K562 (cell line): ENCODE data around the gene IL1R1. TPM values are rescaled to one million over a fixed set of nuclear protein-coding genes. Genes with fewer than 3 reads are reported as not detected.

ENCODE experiments used
- ATAC-seq: fragments of 200-7000 bp; cut with Tn5 transposase; 3 replicates; pipeline ENCODE4 v1.9.1; 2020; ENCODE audit warnings: moderate library complexity
- BruUV-seq: library from RNA; stranded (reverse); fragments of 400-500 nt; replicated peaks from 2 replicates; lab custom pipeline; 2021; lab: Mats Ljungman, UMichigan
- CTCF ChIA-PET: fragments of 300-600 bp; formaldehyde crosslinking; extraction: SDS; loops from one replicate; lab custom pipeline; 2021; ENCODE audit warnings: low intra/inter-chr PET ratio; lab: Yijun Ruan, JAX
- POLR2A ChIA-PET: fragments of 300-600, 350-650 bp; sonication (Branson Sonifier 250); formaldehyde crosslinking; extraction: SDS; loops from one replicate; lab custom pipeline; 2021; ENCODE audit warnings: antibody characterized with exemption, inconsistent platforms; lab: Yijun Ruan, JAX
- DNase-seq, 4 experiments: peaks; one replicate each; pipeline versions ENCODE4 v3.0.0 to v3.0.0-alpha.2; 2011 to 2018; ENCODE audit warnings: low spot score in 3 of 4, mixed read lengths in 3 of 4; ENCODE audit errors: extremely low read depth in 1 of 4
- FAIRE-seq: peaks from 2 replicates; lab custom pipeline; 2011; peaks lifted over from hg19 to GRCh38; lab: Jason Lieb, UNC
- H2AFZ ChIP-seq: 2 replicates; pipeline ENCODE4 v1.6.0; 2011; ENCODE audit warnings: low read depth, low read length, control low read depth, inconsistent platforms
- H3K27ac ChIP-seq: fragments of 200-600 bp; 3 replicates; pipeline ENCODE4 v1.8.0; 2011; ENCODE audit warnings: low read depth, mild to moderate bottlenecking, control low read depth, inconsistent platforms, low read length, moderate library complexity, mixed read lengths; ENCODE audit errors: extremely low read depth
- H3K27me3 ChIP-seq, 2 experiments: fragments of 300-600 bp in 1 of 2; 2 replicates in 1 of 2; 3 replicates in 1 of 2; pipeline versions ENCODE4 v1.6.0 to v1.8.0; 2011; ENCODE audit warnings: inconsistent platforms in 2 of 2, low read length in 2 of 2, mild to moderate bottlenecking in 1 of 2, mixed read lengths in 1 of 2, moderate library complexity in 1 of 2; ENCODE audit not compliant: control insufficient read depth in 2 of 2, insufficient read depth in 2 of 2
- H3K36me3 ChIP-seq: fragments of 300-600 bp; 3 replicates; pipeline ENCODE4 v1.8.0; 2011; ENCODE audit warnings: mild to moderate bottlenecking, low read length, inconsistent platforms; ENCODE audit not compliant: control insufficient read depth, insufficient read depth
- H3K4me1 ChIP-seq, 2 experiments: fragments of 200-600 bp in 1 of 2; replicated peaks in 1 of 2; 2 replicates in 1 of 2; 3 replicates in 1 of 2; pipeline versions ENCODE4 v1.5.1 to v1.8.0; 2011; ENCODE audit warnings: inconsistent platforms in 2 of 2, low read length in 2 of 2, mild to moderate bottlenecking in 1 of 2, mixed read lengths in 1 of 2, moderate library complexity in 1 of 2; ENCODE audit not compliant: control insufficient read depth in 2 of 2, insufficient read depth in 2 of 2
- H3K4me2 ChIP-seq: 2 replicates; pipeline ENCODE4 v1.6.1; 2011; ENCODE audit warnings: low read length, control low read depth, inconsistent platforms, mixed read lengths; ENCODE audit not compliant: insufficient read depth
- H3K4me3 ChIP-seq: fragments of 200-600 bp; sonication (generic), shearing (Covaris generic); 2 replicates; pipeline ENCODE4 v1.5.1; 2016; ENCODE audit warnings: control low read depth, inconsistent platforms
- H3K79me2 ChIP-seq: fragments of 200-600 bp; 3 replicates; pipeline ENCODE4 v1.8.0; 2011; ENCODE audit warnings: low read length, inconsistent platforms; ENCODE audit not compliant: control insufficient read depth, insufficient read depth
- H3K9ac ChIP-seq, 2 experiments: 2 replicates each; pipeline versions ENCODE4 v1.6.0 to v1.6.1; 2011; ENCODE audit warnings: low read depth in 2 of 2, low read length in 2 of 2, control low read depth in 1 of 2, inconsistent platforms in 1 of 2, mild to moderate bottlenecking in 1 of 2, mixed read lengths in 1 of 2; ENCODE audit not compliant: insufficient read depth in 1 of 2
- H3K9me1 ChIP-seq: one replicate; pipeline ENCODE4 v1.6.0; 2011; ENCODE audit warnings: inconsistent platforms, mild to moderate bottlenecking, low read length, moderate library complexity; ENCODE audit not compliant: control insufficient read depth, insufficient read depth
- H3K9me3 ChIP-seq: replicated peaks from 2 replicates; pipeline ENCODE4 v1.5.1; 2011; ENCODE audit warnings: low read depth, low read length, inconsistent platforms; ENCODE audit not compliant: control insufficient read depth, insufficient read depth
- H4K20me1 ChIP-seq: replicated peaks from 2 replicates; pipeline ENCODE4 v1.6.1; 2011; ENCODE audit warnings: low read length, inconsistent platforms, mixed read lengths; ENCODE audit not compliant: control insufficient read depth, insufficient read depth
- ATF1 ChIP-seq, 2 experiments: fragments of 450-650 bp in 1 of 2; IDR thresholded peaks; 2 replicates each; pipeline ENCODE4 v1.6.1; 2016; ENCODE audit warnings: missing compliant biosample characterization in 1 of 2, missing genetic modification characterization in 1 of 2
- ELF1 ChIP-seq: fragments of 200-800 bp; sonication (Bioruptor generic); IDR thresholded peaks from 2 replicates; pipeline ENCODE4 v1.6.1; 2016; ENCODE audit warnings: missing genetic modification characterization, missing compliant biosample characterization
- FOXA3 ChIP-seq, 2 experiments: fragments of 450-650 bp in 1 of 2; sonication (generic) in 1 of 2; formaldehyde crosslinking; IDR thresholded peaks in 1 of 2; conservative IDR thresholded peaks in 1 of 2; 2 replicates each; pipeline versions ENCODE4 v1.4.0 to v1.8.0; 2020 to 2022; ENCODE audit warnings: mild to moderate bottlenecking in 2 of 2, missing genetic modification reagents in 1 of 2
- HEY1 ChIP-seq: fragments of 250-450 bp; sonication (Bioruptor Pico); IDR thresholded peaks from 2 replicates; pipeline ENCODE4 v1.5.0; 2020; ENCODE audit warnings: mild to moderate bottlenecking, moderate library complexity, borderline replicate concordance
- MEF2A ChIP-seq: IDR thresholded peaks from 2 replicates; pipeline ENCODE4 v1.6.1; 2011; ENCODE audit warnings: low read depth, mild to moderate bottlenecking, low read length, moderate library complexity; ENCODE audit not compliant: control insufficient read depth
- NFE2L1 ChIP-seq: fragments of 450-650 bp; IDR thresholded peaks from 2 replicates; pipeline ENCODE4 v1.6.1; 2016; ENCODE audit warnings: missing genetic modification characterization, low read depth, mild to moderate bottlenecking, missing compliant biosample characterization, moderate library complexity, borderline replicate concordance
- OTX1 ChIP-seq: fragments of 450-650 bp; formaldehyde crosslinking; IDR thresholded peaks from 2 replicates; pipeline ENCODE4 v1.4.0; 2022; ENCODE audit warnings: mild to moderate bottlenecking
- RBBP5 ChIP-seq: fragments of 200-600 bp; sonication (generic); IDR thresholded peaks from 2 replicates; pipeline ENCODE4 v1.6.1; 2012; ENCODE audit warnings: borderline replicate concordance, mild to moderate bottlenecking, low read length, control low read depth, inconsistent platforms; ENCODE audit not compliant: insufficient read depth, poor library complexity, severe bottlenecking
- STAT5B ChIP-seq: fragments of 250-450 bp; sonication (Bioruptor Pico); IDR thresholded peaks from 2 replicates; pipeline ENCODE4 v1.8.0; 2021; ENCODE audit warnings: mild to moderate bottlenecking, inconsistent platforms
- ZNF263 ChIP-seq: sonication (generic); formaldehyde crosslinking; IDR thresholded peaks from 2 replicates; pipeline ENCODE4 v1.8.0; 2022; ENCODE audit warnings: mild to moderate bottlenecking, missing genetic modification reagents, borderline replicate concordance
- WGBS: fragments of 100-300 bp; shearing (Covaris generic); methylation state at CpG from one replicate; pipeline ENCODE4 v1.1.6; 2016; ENCODE audit warnings: low coverage, mixed read lengths; ENCODE audit not compliant: insufficient coverage; ENCODE audit errors: missing lambda C conversion rate; 5-methylcytosine and 5-hydroxymethylcytosine counted together
- in situ Hi-C: fragments of 300-500 bp; cut with MboI; formaldehyde crosslinking; loops from 4 replicates; pipeline ENCODE4 v1.15.0; 2018; ENCODE audit warnings: inconsistent platforms, mixed read lengths
- intact Hi-C: fragments of 100-400 bp; cut with micrococcal nuclease; formaldehyde crosslinking; loops from 2 replicates; pipeline ENCODE4 v1.14.2; 2022
- polyA plus RNA-seq, 8 experiments: library from polyadenylated mRNA; depleted of rRNA in 4 of 8; stranded (reverse) in 5 of 8; unstranded in 3 of 8; fragments of >200 nt; fragmentation: Nextera tagmentation in 2 of 8; fragmentation: Illumina TruSeq in 1 of 8; extraction: Ambion mirVana in 2 of 8; extraction: Trizol in 1 of 8; gene quantifications; 2 replicates each; pipeline versions ENCODE4 v1.2.1 to v1.2.3, GENCODE V29; 2011 to 2014; ENCODE audit warnings: inconsistent platforms in 1 of 8, missing spikeins in 1 of 8
- total RNA-seq, 7 experiments: library from RNA; depleted of rRNA in 6 of 7; stranded (reverse); fragments of >200 nt in 6 of 7; fragmentation: Illumina TruSeq in 2 of 7; extraction: Trizol in 2 of 7; gene quantifications; 2 replicates each; pipeline versions ENCODE4 v1.2.1 to v1.2.3, GENCODE V29; 2011 to 2021; ENCODE audit warnings: low replicate concordance in 1 of 7
- TF ChIP-seq, protein P1 (sequence below): fragments of 250-450 bp; sonication (Bioruptor Pico); IDR thresholded peaks from 2 replicates; pipeline ENCODE4 v1.5.0; 2021; ENCODE audit warnings: mild to moderate bottlenecking, borderline replicate concordance
- TF ChIP-seq, protein P2 (sequence below), 2 experiments: fragments of 200-800 bp in 1 of 2; sonication (Bioruptor generic) in 1 of 2; sonication (generic) in 1 of 2; formaldehyde crosslinking in 1 of 2; IDR thresholded peaks in 1 of 2; conservative IDR thresholded peaks in 1 of 2; 2 replicates each; pipeline versions ENCODE4 v1.5.0 to v1.6.1; 2016 to 2020; ENCODE audit warnings: missing compliant biosample characterization in 1 of 2, missing genetic modification characterization in 1 of 2, missing genetic modification reagents in 1 of 2

Gene IL1R1
- total and polyA plus RNA-seq, 9 of the 15 experiments (the other 6 are each of a cell fraction or from before 2014, with no cell fraction given), result 0.81 to 3.9 (median 1.6) TPM

DNA sequence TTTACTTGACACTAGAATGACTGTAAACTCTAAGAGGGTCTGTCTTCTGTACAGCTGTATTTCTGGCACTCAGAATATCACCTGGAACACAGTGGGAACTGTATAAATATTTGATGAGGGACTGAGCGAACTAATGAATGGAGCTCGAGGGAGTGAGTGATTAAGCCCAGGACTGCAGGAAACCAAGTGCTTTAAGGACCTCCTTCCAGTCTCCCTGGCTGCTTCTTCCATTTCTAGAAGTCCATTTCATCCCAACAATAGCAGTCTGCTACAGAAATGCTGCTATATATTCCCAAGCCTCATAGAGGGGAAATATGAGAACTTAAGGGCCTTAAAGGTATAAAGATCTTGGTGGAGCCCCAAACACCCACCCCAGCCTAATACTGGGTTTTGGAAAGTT is 41.5 kb downstream of the IL1R1 start:
- no peak overlapping the region for H3K9ac ChIP-seq
- no peak overlapping the region for H3K27ac ChIP-seq
- no peak for DNase-seq
- no peak overlapping the region for H2AFZ ChIP-seq
- no peaks in the 10 kb centered on the region for H3K79me2 ChIP-seq
- no peaks in the 10 kb centered on the region for H3K9me1 ChIP-seq
- in situ Hi-C loops, result no loop called here
- H3K27me3 ChIP-seq, result no peaks in the 10 kb centered on the region
- H3K4me1 ChIP-seq, result peaks cover 0 to 3% of the 10 kb centered on the region in 2 experiments; a peak in 1 of 5 replicates
- no peak overlapping the region for H3K4me3 ChIP-seq
- no peaks in the 10 kb centered on the region for H4K20me1 ChIP-seq
- BruUV-seq, result no TSS peak
- intact Hi-C loops, result no loop called here
- H3K9me3 ChIP-seq, result no peaks in the 10 kb centered on the region
- CTCF ChIA-PET, result interaction anchor here (1.1 kb wide), 1 partner anchor 56 kb away, joined by 3 read pairs; no protein-coding TSS in a partner anchor
- no peaks in the 10 kb centered on the region for H3K36me3 ChIP-seq
- TF ChIP-seq ZNF263 (CRISPR knock-in tag) (no peak), ATF1 (CRISPR knock-in tag; IDR thresholded peaks at IDR 0.05) (no peak), ATF1 (tag; IDR thresholded peaks at IDR 0.05) (no peak), RBBP5 (no peak), HEY1 (no peak), OTX1 (no peak), NFE2L1 (tag) (no peak), MEF2A (no peak), ELF1 (tag) (no peak), STAT5B (CRISPR knock-in tag) (no peak), FOXA3 (CRISPR knock-in tag; conservative IDR thresholded peaks at IDR 0.05 in 1 of 2, IDR thresholded peaks at IDR 0.05 in 1 of 2) (no peak)
- TF ChIP-seq, protein P1, sequence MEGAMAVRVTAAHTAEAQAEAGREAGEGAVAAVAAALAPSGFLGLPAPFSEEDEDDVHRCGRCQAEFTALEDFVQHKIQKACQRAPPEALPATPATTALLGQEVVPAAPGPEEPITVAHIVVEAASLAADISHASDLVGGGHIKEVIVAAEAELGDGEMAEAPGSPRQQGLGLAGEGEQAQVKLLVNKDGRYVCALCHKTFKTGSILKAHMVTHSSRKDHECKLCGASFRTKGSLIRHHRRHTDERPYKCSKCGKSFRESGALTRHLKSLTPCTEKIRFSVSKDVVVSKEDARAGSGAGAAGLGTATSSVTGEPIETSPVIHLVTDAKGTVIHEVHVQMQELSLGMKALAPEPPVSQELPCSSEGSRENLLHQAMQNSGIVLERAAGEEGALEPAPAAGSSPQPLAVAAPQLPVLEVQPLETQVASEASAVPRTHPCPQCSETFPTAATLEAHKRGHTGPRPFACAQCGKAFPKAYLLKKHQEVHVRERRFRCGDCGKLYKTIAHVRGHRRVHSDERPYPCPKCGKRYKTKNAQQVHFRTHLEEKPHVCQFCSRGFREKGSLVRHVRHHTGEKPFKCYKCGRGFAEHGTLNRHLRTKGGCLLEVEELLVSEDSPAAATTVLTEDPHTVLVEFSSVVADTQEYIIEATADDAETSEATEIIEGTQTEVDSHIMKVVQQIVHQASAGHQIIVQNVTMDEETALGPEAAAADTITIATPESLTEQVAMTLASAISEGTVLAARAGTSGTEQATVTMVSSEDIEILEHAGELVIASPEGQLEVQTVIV (CRISPR knock-in tag), result no peak
- TF ChIP-seq, protein P2, sequence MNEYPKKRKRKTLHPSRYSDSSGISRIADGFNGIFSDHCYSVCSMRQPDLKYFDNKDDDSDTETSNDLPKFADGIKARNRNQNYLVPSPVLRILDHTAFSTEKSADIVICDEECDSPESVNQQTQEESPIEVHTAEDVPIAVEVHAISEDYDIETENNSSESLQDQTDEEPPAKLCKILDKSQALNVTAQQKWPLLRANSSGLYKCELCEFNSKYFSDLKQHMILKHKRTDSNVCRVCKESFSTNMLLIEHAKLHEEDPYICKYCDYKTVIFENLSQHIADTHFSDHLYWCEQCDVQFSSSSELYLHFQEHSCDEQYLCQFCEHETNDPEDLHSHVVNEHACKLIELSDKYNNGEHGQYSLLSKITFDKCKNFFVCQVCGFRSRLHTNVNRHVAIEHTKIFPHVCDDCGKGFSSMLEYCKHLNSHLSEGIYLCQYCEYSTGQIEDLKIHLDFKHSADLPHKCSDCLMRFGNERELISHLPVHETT (CRISPR knock-in tag; conservative IDR thresholded peaks at IDR 0.05 in 1 of 2, IDR thresholded peaks at IDR 0.05 in 1 of 2), result no peak
- no peak overlapping the region for H3K4me2 ChIP-seq
- no peak for FAIRE-seq
- ATAC-seq, result no peak
- WGBS, result 0% methylated on average over 2 of the region's 2 CpGs
- POLR2A ChIA-PET, result no interaction called here
